Measurements from ENCODE around the gene MUC5B. TPM values are rescaled to one million over a fixed set of nuclear protein-coding genes. Genes with fewer than 3 reads are reported as not detected.

Gene MUC5B
- total RNA-seq, 2 donors from 2014 or later = not detected

GRCh38 chr11:1217151-1217550, 5.7 kb upstream of the MUC5B start:
- no peaks in the 10 kb centered on the region for H3K4me1 ChIP-seq
- no peak for TF ChIP-seq CTCF (IDR thresholded peaks at IDR 0.05)
- no peak overlapping the region for H3K4me3 ChIP-seq
- peaks cover 0 to 8% of the 10 kb centered on the region in 2 donors for H3K9me3 ChIP-seq
- DNase-seq (ENCODE audit: low spot score) = no peak
- no peaks in the 10 kb centered on the region for H3K27me3 ChIP-seq
- no peaks in the 10 kb centered on the region for H3K36me3 ChIP-seq
- H3K27ac ChIP-seq = no peak overlapping the region

GRCh38 chr11:1218256-1218787, 4.5 kb upstream of the MUC5B start:
- H3K27me3 ChIP-seq = peaks cover 0 to 9% of the 10 kb centered on the region in 2 donors
- TF ChIP-seq CTCF (IDR thresholded peaks at IDR 0.05) = no peak

GRCh38 chr11:1218788-1219445, 3.9 kb upstream of the MUC5B start:
- no peaks in the 10 kb centered on the region for H3K36me3 ChIP-seq
- DNase-seq (ENCODE audit: low spot score) = no peak
- H3K4me3 ChIP-seq = no peak overlapping the region
- no peak for TF ChIP-seq CTCF (IDR thresholded peaks at IDR 0.05)
- H3K27me3 ChIP-seq = peaks cover 0 to 9% of the 10 kb centered on the region in 2 donors
- H3K4me1 ChIP-seq = no peaks in the 10 kb centered on the region
- H3K9me3 ChIP-seq = no peaks in the 10 kb centered on the region
- no peak overlapping the region for H3K27ac ChIP-seq

More at GRCh38 chr11:1218256-1218787, 4.5 kb upstream of the MUC5B start:
- no peaks in the 10 kb centered on the region for H3K9me3 ChIP-seq
- no peaks in the 10 kb centered on the region for H3K4me1 ChIP-seq
- H3K36me3 ChIP-seq = no peaks in the 10 kb centered on the region
- H3K4me3 ChIP-seq = no peak overlapping the region
- DNase-seq (ENCODE audit: low spot score) = no peak
- no peak overlapping the region for H3K27ac ChIP-seq

- Histone ChIP-seq H3K27me3 (peaks cover 0 to 9% of the 10 kb centered on the region in 2 donors), H3K36me3 (no peaks in the 10 kb centered on the region), H3K9me3 (no peaks in the 10 kb centered on the region), H3K4me1 (no peaks in the 10 kb centered on the region), H3K27ac (no peak overlapping the region), H3K4me3 (no peak overlapping the region)
- TF ChIP-seq CTCF (IDR thresholded peaks at IDR 0.05) = no peak
- no peak for DNase-seq (ENCODE audit: low spot score)
These were observed 3.4 kb upstream of the MUC5B start for GRCh38 chr11:1219446-1219833.

GRCh38 chr11:1219834-1220815, 2.7 kb upstream of the MUC5B start:
- no peak for DNase-seq (ENCODE audit: low spot score)
- peaks cover 0 to 9% of the 10 kb centered on the region in 2 donors for H3K27me3 ChIP-seq

More at GRCh38 chr11:1219834-1220815, 2.7 kb upstream of the MUC5B start:
- TF ChIP-seq CTCF (IDR thresholded peaks at IDR 0.05) = no peak
- Histone ChIP-seq H3K9me3 (no peaks in the 10 kb centered on the region), H3K36me3 (no peaks in the 10 kb centered on the region), H3K27ac (no peak overlapping the region), H3K4me1 (no peaks in the 10 kb centered on the region), H3K4me3 (no peak overlapping the region)

Measured in right atrium auricular region (tissue), 2 donors.